K562 (cell line): ENCODE data around the gene RNF212B. TPM values are rescaled to one million over a fixed set of nuclear protein-coding genes. Genes with fewer than 3 reads are reported as not detected.
A peak's percentile ranks its signal among the peaks of the same experiment; 100 is the strongest.

ENCODE experiments used
- BRCA1 ChIP-seq, 2 experiments: fragments of 450-650 bp in 1 of 2; sonication (generic) in 1 of 2; formaldehyde crosslinking in 1 of 2; IDR thresholded peaks; 2 replicates each; pipeline versions ENCODE4 v1.5.0 to v1.6.1; 2017 to 2020; ENCODE audit warnings: mild to moderate bottlenecking in 1 of 2, missing genetic modification reagents in 1 of 2
- CSDE1 ChIP-seq, 2 experiments: fragments of 450-650 bp; IDR thresholded peaks; 2 replicates each; pipeline ENCODE4 v1.6.1; 2016; ENCODE audit warnings: mild to moderate bottlenecking in 1 of 2
- ESRRB ChIP-seq: fragments of 250-450 bp; sonication (Bioruptor Pico); IDR thresholded peaks from 2 replicates; pipeline ENCODE4 v1.5.0; 2020; ENCODE audit warnings: mild to moderate bottlenecking, moderate library complexity, borderline replicate concordance
- FOXK2 ChIP-seq, 2 experiments: fragments of 450-650 bp; IDR thresholded peaks in 1 of 2; conservative IDR thresholded peaks in 1 of 2; 2 replicates each; pipeline ENCODE4 v1.6.1; 2016; ENCODE audit warnings: low read depth in 2 of 2, mild to moderate bottlenecking in 1 of 2
- MYBL2 ChIP-seq, 2 experiments: fragments of 450-650 bp in 1 of 2; sonication (generic) in 1 of 2; formaldehyde crosslinking in 1 of 2; IDR thresholded peaks; 2 replicates each; pipeline versions ENCODE4 v1.6.1 to v1.8.1; 2017 to 2022; ENCODE audit warnings: borderline replicate concordance in 1 of 2, inconsistent platforms in 1 of 2, low read depth in 1 of 2, mild to moderate bottlenecking in 1 of 2, missing genetic modification reagents in 1 of 2, moderate library complexity in 1 of 2
- MYNN ChIP-seq, 2 experiments: sonication (generic); formaldehyde crosslinking in 1 of 2; IDR thresholded peaks; 2 replicates each; pipeline versions ENCODE4 v1.5.0 to v1.6.1; 2016 to 2020; ENCODE audit warnings: antibody characterized with exemption in 1 of 2, missing genetic modification reagents in 1 of 2
- RCOR1 ChIP-seq, 2 experiments: IDR thresholded peaks; 2 replicates each; pipeline ENCODE4 v1.6.1; 2012; ENCODE audit warnings: low read depth in 2 of 2, low read length in 2 of 2, borderline replicate concordance in 1 of 2, improper control_type of control experiment in 1 of 2
- SUPT5H ChIP-seq: fragments of 450-650 bp; IDR thresholded peaks from 2 replicates; pipeline ENCODE4 v1.6.1; 2016
- TCF7 ChIP-seq: sonication (generic); IDR thresholded peaks from 2 replicates; pipeline ENCODE4 v1.6.1; 2016; ENCODE audit warnings: antibody characterized with exemption, borderline replicate concordance
- ZNF436 ChIP-seq: fragments of 250-450, 450-650 bp; sonication (Bioruptor Pico); formaldehyde crosslinking; IDR thresholded peaks from 2 replicates; pipeline ENCODE4 v1.7.0; 2020; ENCODE audit warnings: mild to moderate bottlenecking
- ZNF699 ChIP-seq: fragments of 250-450 bp; sonication (Bioruptor Pico); IDR thresholded peaks from 2 replicates; pipeline ENCODE4 v1.8.0; 2021; ENCODE audit warnings: mild to moderate bottlenecking, moderate library complexity; ENCODE audit not compliant: insufficient replicate concordance
- polyA plus RNA-seq, 8 experiments: library from polyadenylated mRNA; depleted of rRNA in 4 of 8; stranded (reverse) in 5 of 8; unstranded in 3 of 8; fragments of >200 nt; fragmentation: Nextera tagmentation in 2 of 8; fragmentation: Illumina TruSeq in 1 of 8; extraction: Ambion mirVana in 2 of 8; extraction: Trizol in 1 of 8; gene quantifications; 2 replicates each; pipeline versions ENCODE4 v1.2.1 to v1.2.3, GENCODE V29; 2011 to 2014; ENCODE audit warnings: inconsistent platforms in 1 of 8, missing spikeins in 1 of 8
- total RNA-seq, 7 experiments: library from RNA; depleted of rRNA in 6 of 7; stranded (reverse); fragments of >200 nt in 6 of 7; fragmentation: Illumina TruSeq in 2 of 7; extraction: Trizol in 2 of 7; gene quantifications; 2 replicates each; pipeline versions ENCODE4 v1.2.1 to v1.2.3, GENCODE V29; 2011 to 2021; ENCODE audit warnings: low replicate concordance in 1 of 7
- TF ChIP-seq, protein P1 (sequence below): fragments of 200-800 bp; sonication (Bioruptor generic); IDR thresholded peaks from 2 replicates; pipeline ENCODE4 v1.6.1; 2017; ENCODE audit warnings: missing genetic modification characterization, missing compliant biosample characterization
- TF ChIP-seq, protein P2 (sequence below): fragments of 250-450 bp; sonication (Bioruptor Pico); IDR thresholded peaks from 2 replicates; pipeline ENCODE4 v1.5.0; 2021; ENCODE audit warnings: mild to moderate bottlenecking, borderline replicate concordance
- TF ChIP-seq, protein P3 (sequence below), 3 experiments: fragments of 200-800 bp in 1 of 3; fragments of 250-450 bp in 1 of 3; fragments of 450-650 bp in 1 of 3; sonication (Bioruptor Pico) in 1 of 3; sonication (Bioruptor generic) in 1 of 3; formaldehyde crosslinking in 1 of 3; IDR thresholded peaks; 2 replicates each; pipeline versions ENCODE4 v1.6.1 to v1.8.0; 2016 to 2022; ENCODE audit warnings: mild to moderate bottlenecking in 2 of 3, missing genetic modification characterization in 2 of 3, missing compliant biosample characterization in 1 of 3, moderate library complexity in 1 of 3

Gene RNF212B
- total and polyA plus RNA-seq, 9 of the 15 experiments (the other 6 are each of a cell fraction or from before 2014, with no cell fraction given): 0.15 to 0.43 (median 0.27) TPM; not detected in 3

DNA sequence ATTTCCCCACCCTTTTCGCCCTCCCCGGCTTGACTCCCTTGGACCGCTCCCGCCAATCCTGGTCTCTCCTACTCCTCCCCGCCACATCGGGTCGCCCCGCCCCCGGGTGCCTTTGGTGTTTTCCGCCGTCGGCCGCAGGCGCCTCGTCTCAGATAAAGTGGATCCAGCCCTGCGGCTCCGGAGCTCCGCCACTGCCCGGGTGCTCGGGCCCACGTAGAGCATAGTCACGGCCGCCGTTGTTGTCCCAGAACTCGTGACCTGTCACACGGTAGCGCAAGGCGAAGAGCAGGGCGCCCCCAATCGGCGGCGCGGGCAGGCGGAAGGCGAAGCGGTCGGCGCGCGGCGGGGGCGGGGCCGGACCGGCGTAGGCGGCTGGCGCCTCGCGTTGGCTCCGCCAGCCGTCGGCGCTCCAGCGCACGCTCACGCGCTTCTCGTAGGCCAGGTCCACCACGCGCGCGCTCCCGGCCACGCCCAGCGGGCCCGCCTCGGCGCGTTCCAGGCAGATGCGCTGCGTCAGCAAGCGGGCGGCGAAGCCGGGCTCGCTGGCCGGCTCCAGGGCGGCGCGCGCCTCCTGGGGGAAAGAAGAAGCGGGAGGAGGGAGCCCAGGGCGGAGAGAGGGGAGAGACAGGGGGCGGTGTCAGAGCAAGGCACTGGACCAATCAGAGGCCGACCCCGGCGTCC, 63.7 kb downstream of the RNF212B start (continued):
- TF ChIP-seq, protein P1, sequence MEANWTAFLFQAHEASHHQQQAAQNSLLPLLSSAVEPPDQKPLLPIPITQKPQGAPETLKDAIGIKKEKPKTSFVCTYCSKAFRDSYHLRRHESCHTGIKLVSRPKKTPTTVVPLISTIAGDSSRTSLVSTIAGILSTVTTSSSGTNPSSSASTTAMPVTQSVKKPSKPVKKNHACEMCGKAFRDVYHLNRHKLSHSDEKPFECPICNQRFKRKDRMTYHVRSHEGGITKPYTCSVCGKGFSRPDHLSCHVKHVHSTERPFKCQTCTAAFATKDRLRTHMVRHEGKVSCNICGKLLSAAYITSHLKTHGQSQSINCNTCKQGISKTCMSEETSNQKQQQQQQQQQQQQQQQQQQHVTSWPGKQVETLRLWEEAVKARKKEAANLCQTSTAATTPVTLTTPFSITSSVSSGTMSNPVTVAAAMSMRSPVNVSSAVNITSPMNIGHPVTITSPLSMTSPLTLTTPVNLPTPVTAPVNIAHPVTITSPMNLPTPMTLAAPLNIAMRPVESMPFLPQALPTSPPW (CRISPR knock-in tag): no peak
- TF ChIP-seq BRCA1 (IDR thresholded peaks at IDR 0.05) (no peak), BRCA1 (CRISPR knock-in tag; IDR thresholded peaks at IDR 0.05) (no peak), MYNN (IDR thresholded peaks at IDR 0.05) (no peak), MYNN (CRISPR knock-in tag; IDR thresholded peaks at IDR 0.05) (no peak), CSDE1 (IDR thresholded peaks at IDR 0.05) (no peak), ZNF699 (no peak), ZNF436 (CRISPR knock-in tag) (no peak), SUPT5H (no peak; the same call in none of the 2 replicates), ESRRB (no peak), RCOR1 (IDR thresholded peaks at IDR 0.05; ENCODE audit: borderline replicate concordance in 1 of 2, low read depth in 2 of 2, low read length in 2 of 2) (peak in 1 of 2 experiments; percentile 66; a peak in 2 of 4 replicates), FOXK2 (conservative IDR thresholded peaks at IDR 0.05 in 1 of 2, IDR thresholded peaks at IDR 0.05 in 1 of 2; ENCODE audit: low read depth in 2 of 2) (peak; percentile 91 to 92), MYBL2 (IDR thresholded peaks at IDR 0.05; ENCODE audit: low read depth) (no peak), MYBL2 (CRISPR knock-in tag; IDR thresholded peaks at IDR 0.05; ENCODE audit: borderline replicate concordance) (no peak), TCF7 (no peak; the same call in 1 of the 2 replicates)
- TF ChIP-seq, protein P2, sequence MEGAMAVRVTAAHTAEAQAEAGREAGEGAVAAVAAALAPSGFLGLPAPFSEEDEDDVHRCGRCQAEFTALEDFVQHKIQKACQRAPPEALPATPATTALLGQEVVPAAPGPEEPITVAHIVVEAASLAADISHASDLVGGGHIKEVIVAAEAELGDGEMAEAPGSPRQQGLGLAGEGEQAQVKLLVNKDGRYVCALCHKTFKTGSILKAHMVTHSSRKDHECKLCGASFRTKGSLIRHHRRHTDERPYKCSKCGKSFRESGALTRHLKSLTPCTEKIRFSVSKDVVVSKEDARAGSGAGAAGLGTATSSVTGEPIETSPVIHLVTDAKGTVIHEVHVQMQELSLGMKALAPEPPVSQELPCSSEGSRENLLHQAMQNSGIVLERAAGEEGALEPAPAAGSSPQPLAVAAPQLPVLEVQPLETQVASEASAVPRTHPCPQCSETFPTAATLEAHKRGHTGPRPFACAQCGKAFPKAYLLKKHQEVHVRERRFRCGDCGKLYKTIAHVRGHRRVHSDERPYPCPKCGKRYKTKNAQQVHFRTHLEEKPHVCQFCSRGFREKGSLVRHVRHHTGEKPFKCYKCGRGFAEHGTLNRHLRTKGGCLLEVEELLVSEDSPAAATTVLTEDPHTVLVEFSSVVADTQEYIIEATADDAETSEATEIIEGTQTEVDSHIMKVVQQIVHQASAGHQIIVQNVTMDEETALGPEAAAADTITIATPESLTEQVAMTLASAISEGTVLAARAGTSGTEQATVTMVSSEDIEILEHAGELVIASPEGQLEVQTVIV (CRISPR knock-in tag): no peak
- TF ChIP-seq, protein P3, sequence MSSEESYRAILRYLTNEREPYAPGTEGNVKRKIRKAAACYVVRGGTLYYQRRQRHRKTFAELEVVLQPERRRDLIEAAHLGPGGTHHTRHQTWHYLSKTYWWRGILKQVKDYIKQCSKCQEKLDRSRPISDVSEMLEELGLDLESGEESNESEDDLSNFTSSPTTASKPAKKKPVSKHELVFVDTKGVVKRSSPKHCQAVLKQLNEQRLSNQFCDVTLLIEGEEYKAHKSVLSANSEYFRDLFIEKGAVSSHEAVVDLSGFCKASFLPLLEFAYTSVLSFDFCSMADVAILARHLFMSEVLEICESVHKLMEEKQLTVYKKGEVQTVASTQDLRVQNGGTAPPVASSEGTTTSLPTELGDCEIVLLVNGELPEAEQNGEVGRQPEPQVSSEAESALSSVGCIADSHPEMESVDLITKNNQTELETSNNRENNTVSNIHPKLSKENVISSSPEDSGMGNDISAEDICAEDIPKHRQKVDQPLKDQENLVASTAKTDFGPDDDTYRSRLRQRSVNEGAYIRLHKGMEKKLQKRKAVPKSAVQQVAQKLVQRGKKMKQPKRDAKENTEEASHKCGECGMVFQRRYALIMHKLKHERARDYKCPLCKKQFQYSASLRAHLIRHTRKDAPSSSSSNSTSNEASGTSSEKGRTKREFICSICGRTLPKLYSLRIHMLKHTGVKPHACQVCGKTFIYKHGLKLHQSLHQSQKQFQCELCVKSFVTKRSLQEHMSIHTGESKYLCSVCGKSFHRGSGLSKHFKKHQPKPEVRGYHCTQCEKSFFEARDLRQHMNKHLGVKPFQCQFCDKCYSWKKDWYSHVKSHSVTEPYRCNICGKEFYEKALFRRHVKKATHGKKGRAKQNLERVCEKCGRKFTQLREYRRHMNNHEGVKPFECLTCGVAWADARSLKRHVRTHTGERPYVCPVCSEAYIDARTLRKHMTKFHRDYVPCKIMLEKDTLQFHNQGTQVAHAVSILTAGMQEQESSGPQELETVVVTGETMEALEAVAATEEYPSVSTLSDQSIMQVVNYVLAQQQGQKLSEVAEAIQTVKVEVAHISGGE (CRISPR knock-in tag; IDR thresholded peaks at IDR 0.05): peak in 1 of 3 experiments; percentile 85; a peak in 2 of 6 replicates
